ENCODE data around the gene DGKD.

- TF ChIP-seq POLR2A (IDR thresholded peaks at IDR 0.05; ENCODE audit: low read depth, low read length) (no peak), TAF1 (IDR thresholded peaks at IDR 0.05; ENCODE audit: low read depth, low read length) (no peak), POLR2AphosphoS5 (IDR thresholded peaks at IDR 0.05; ENCODE audit: low read depth, low read length) (no peak), SPI1 (IDR thresholded peaks at IDR 0.05; ENCODE audit: low read depth, low read length) (no peak), POU2F2 (IDR thresholded peaks at IDR 0.05; ENCODE audit: low read depth, low read length) (no peak), PAX5 (IDR thresholded peaks at IDR 0.05; ENCODE audit: insufficient read depth, low read length, severe bottlenecking) (no peak)
Observed at GRCh38 chr2:233369462-233369861, 15.2 kb downstream of the DGKD start.

Measured in GM12891 (cell line).